ENCODE measurements around the gene DPYSL4. TPM values are rescaled to one million over a fixed set of nuclear protein-coding genes. Genes with fewer than 3 reads are reported as not detected.

Gene DPYSL4
- total and polyA plus RNA-seq, 7 donors: 0.30 to 1.4 (median 0.82) TPM

- intact Hi-C loops (cut with DNase I): loop anchor here in 1 of 2 donors (10.0 kb wide), 1 partner anchor 111 kb away; no protein-coding TSS in a partner anchor
- no peak for TF ChIP-seq CTCF (IDR thresholded peaks at IDR 0.05)
- WGBS, 3 donors: 79 to 81% (median 80%) methylated on average over 16 to 17 of the region's 17 CpGs
Observed at GRCh38 chr10:132145521-132146185, 41.1 kb upstream of the DPYSL4 start.

GRCh38 chr10:132146271-132146671 lies 40.5 kb upstream of the DPYSL4 start:
- Histone ChIP-seq H3K27me3 (ENCODE audit: insufficient read depth in 3 of 3, low read length in 2 of 3) (no peaks in the 10 kb centered on the region), H3K4me3 (no peak overlapping the region), H3K27ac (no peak overlapping the region), H3K9me3 (no peaks in the 10 kb centered on the region), H3K36me3 (ENCODE audit: insufficient read depth in 1 of 2, low read depth in 1 of 2) (no peaks in the 10 kb centered on the region), H3K4me1 (no peaks in the 10 kb centered on the region)
- TF ChIP-seq CTCF (IDR thresholded peaks at IDR 0.05): no peak
- WGBS, 3 donors: 77 to 86% (median 80%) methylated on average over 8 of the region's 8 CpGs
- DNase-seq (peak; percentile 9 to 39), ATAC-seq (no peak)
- intact Hi-C loops (cut with DNase I): loop anchor here in 1 of 2 donors (10.0 kb wide), 1 partner anchor 111 kb away; no protein-coding TSS in a partner anchor

More at GRCh38 chr10:132145521-132146185, 41.1 kb upstream of the DPYSL4 start:
- H3K36me3 ChIP-seq (ENCODE audit: insufficient read depth in 1 of 2, low read depth in 1 of 2): no peaks in the 10 kb centered on the region
- H3K27me3 ChIP-seq (ENCODE audit: insufficient read depth in 3 of 3, low read length in 2 of 3): no peaks in the 10 kb centered on the region
- DNase-seq (peak; percentile 4 to 44), ATAC-seq (no peak)
- H3K4me1 ChIP-seq: no peaks in the 10 kb centered on the region
- no peak overlapping the region for H3K4me3 ChIP-seq
- H3K9me3 ChIP-seq: no peaks in the 10 kb centered on the region
- no peak overlapping the region for H3K27ac ChIP-seq

GRCh38 chr10:132146941-132147915 lies 39.5 kb upstream of the DPYSL4 start:
- 63 to 70% (median 70%) methylated on average over 31 of the region's 31 CpGs for WGBS, 3 donors

More at GRCh38 chr10:132146941-132147915, 39.5 kb upstream of the DPYSL4 start:
- Histone ChIP-seq H3K27me3 (ENCODE audit: insufficient read depth in 3 of 3, low read length in 2 of 3) (no peaks in the 10 kb centered on the region), H3K27ac (no peak overlapping the region), H3K9me3 (no peaks in the 10 kb centered on the region), H3K4me3 (no peak overlapping the region), H3K36me3 (ENCODE audit: insufficient read depth in 1 of 2, low read depth in 1 of 2) (no peaks in the 10 kb centered on the region), H3K4me1 (no peaks in the 10 kb centered on the region)
- TF ChIP-seq CTCF (IDR thresholded peaks at IDR 0.05): no peak
- intact Hi-C loops (cut with DNase I): loop anchor here in 1 of 2 donors (10.0 kb wide), 1 partner anchor 112 kb away; no protein-coding TSS in a partner anchor
- peak; percentile 5 to 37 for DNase-seq
- ATAC-seq: no peak
